T-cell (primary cell): ENCODE data around the gene LHPP. TPM values are rescaled to one million over a fixed set of nuclear protein-coding genes. Genes with fewer than 3 reads are reported as not detected.

Source experiments
- ATAC-seq, 4 experiments: fragments of 200-7000 bp in 3 of 4; fragments of 150-1000 bp in 1 of 4; cut with Tn5 transposase; replicated peaks in 1 of 4; 1 replicate in 3 of 4; 2 replicates in 1 of 4; pipeline ENCODE4 v1.10.0; 2021; ENCODE audit warnings: moderate library complexity in 3 of 4, mild to moderate bottlenecking in 2 of 4, moderate number of reproducible peaks in 1 of 4
- CTCF ChIA-PET, 2 donors: fragments of 300-600 bp; sonication (Branson Sonifier 250); formaldehyde crosslinking; loops; one replicate each; lab custom pipeline; 2022; ENCODE audit warnings: antibody characterized with exemption in 2 of 2; lab: Charles Lee
- POLR2A ChIA-PET, 2 donors: fragments of 300-600 bp; sonication (Branson Sonifier 250); formaldehyde crosslinking; loops; one replicate each; lab custom pipeline; 2022; ENCODE audit warnings: antibody characterized with exemption in 2 of 2; lab: Charles Lee
- DNase-seq, 35 experiments: peaks; one replicate each; pipeline versions ENCODE4 v3.0.0 to v3.0.0-alpha.2; 2013 to 2023
- H3K27ac ChIP-seq: one replicate; pipeline ENCODE4 v1.5.1; 2013; ENCODE audit warnings: low read length
- H3K27me3 ChIP-seq, 2 experiments: replicated peaks in 1 of 2; 1 replicate in 1 of 2; 2 replicates in 1 of 2; pipeline versions ENCODE4 v1.6.1 to v1.7.0; 2013; ENCODE audit warnings: low read length in 1 of 2, mixed read lengths in 1 of 2; ENCODE audit not compliant: control insufficient read depth in 2 of 2, insufficient read depth in 2 of 2; ENCODE audit errors: extremely low read depth in 1 of 2
- H3K36me3 ChIP-seq, 2 donors: 1 replicate in 1 of 2; 2 replicates in 1 of 2; pipeline versions ENCODE4 v1.6.1 to v1.7.0; 2013; ENCODE audit warnings: low read length in 1 of 2; ENCODE audit not compliant: control insufficient read depth in 2 of 2, insufficient read depth in 1 of 2; ENCODE audit errors: extremely low read depth in 1 of 2
- H3K4me1 ChIP-seq, 2 experiments: 1 replicate in 1 of 2; 2 replicates in 1 of 2; pipeline versions ENCODE4 v1.6.1 to v1.7.0; 2013; ENCODE audit warnings: low read length in 2 of 2, mixed read lengths in 1 of 2; ENCODE audit not compliant: insufficient read depth in 2 of 2, control insufficient read depth in 1 of 2; ENCODE audit errors: extremely low read depth in 1 of 2
- H3K4me3 ChIP-seq, 2 donors: 1 replicate in 1 of 2; 2 replicates in 1 of 2; pipeline versions ENCODE4 v1.5.1 to v1.7.0; 2013; ENCODE audit warnings: mild to moderate bottlenecking in 2 of 2, low read length in 1 of 2, moderate library complexity in 1 of 2; ENCODE audit not compliant: control insufficient read depth in 1 of 2; ENCODE audit errors: extremely low read depth in 1 of 2
- H3K9me3 ChIP-seq: 2 replicates; pipeline ENCODE4 v1.7.0; 2013
- H3K27ac Mint-ChIP-seq, 2 donors: one replicate each; pipeline ENCODE4 v1.8.0; 2020 to 2021; ENCODE audit warnings: mild to moderate bottlenecking in 2 of 2, mixed read lengths in 2 of 2
- H3K27me3 Mint-ChIP-seq, 2 donors: one replicate each; pipeline ENCODE4 v1.8.0; 2021 to 2022; ENCODE audit warnings: mixed read lengths in 2 of 2
- H3K36me3 Mint-ChIP-seq: one replicate; pipeline ENCODE4 v1.8.0; 2021; ENCODE audit warnings: mixed read lengths
- H3K4me1 Mint-ChIP-seq, 3 donors: one replicate each; pipeline ENCODE4 v1.8.0; 2020 to 2022; ENCODE audit warnings: mixed read lengths in 3 of 3, mild to moderate bottlenecking in 1 of 3
- H3K4me3 Mint-ChIP-seq, 3 donors: one replicate each; pipeline ENCODE4 v1.8.0; 2020 to 2022; ENCODE audit warnings: mild to moderate bottlenecking in 3 of 3, mixed read lengths in 3 of 3, moderate library complexity in 3 of 3
- H3K9me3 Mint-ChIP-seq, 3 donors: one replicate each; pipeline ENCODE4 v1.8.0; 2020 to 2022; ENCODE audit warnings: mixed read lengths in 3 of 3
- WGBS: methylation state at CpG from one replicate; pipeline ENCODE4 v1.1.5; 2013; ENCODE audit warnings: missing lambda C conversion rate; ENCODE audit not compliant: insufficient coverage; 5-methylcytosine and 5-hydroxymethylcytosine counted together
- total RNA-seq, 35 experiments: library from RNA in 6 of 35; stranded (reverse) in 6 of 35; fragments of 120-200 nt in 1 of 35; gene quantifications; one replicate each; pipeline versions ENCODE4 v1.2.1 to v1.2.4 and lab custom pipeline; 2013 to 2026

LHPP gene
- total RNA-seq, 5 donors from 2014 or later (not counting 1 experiment from before 2014, with no cell fraction given): 13.2 to 27.4 (median 22.3) TPM

DNA sequence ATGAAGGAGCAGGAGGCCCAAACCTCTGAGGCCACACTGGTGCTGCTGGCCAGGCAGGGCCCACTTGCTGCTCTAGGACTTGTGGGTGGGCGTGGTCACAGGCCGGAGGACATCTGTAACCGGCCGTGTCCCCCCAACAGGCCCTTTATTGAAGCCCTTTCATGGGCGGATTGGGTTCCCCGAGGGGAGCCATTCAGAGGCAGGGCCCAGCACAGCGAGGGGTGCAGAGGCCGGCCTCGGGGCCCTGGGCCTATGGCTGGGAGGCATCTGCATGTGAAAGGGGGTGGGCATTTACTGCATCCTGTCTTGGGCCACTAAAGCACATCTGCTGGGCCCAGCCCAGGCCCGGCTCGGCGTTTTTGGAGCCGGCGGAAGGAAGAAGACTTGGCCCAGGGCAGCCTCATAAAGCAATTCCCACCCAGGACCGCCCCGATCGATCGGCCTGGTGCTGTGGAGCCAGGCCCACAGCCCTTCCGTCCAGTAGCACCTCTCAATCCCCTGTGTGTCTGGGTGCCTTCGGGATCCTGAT is 8.4 kb downstream of the LHPP start:
- Histone ChIP-seq H3K27ac (no peak overlapping the region), H3K36me3 (peaks cover 2 to 4% of the 10 kb centered on the region in 2 donors), H3K4me3 (no peak overlapping the region), H3K27me3 (no peaks in the 10 kb centered on the region), H3K9me3 (no peaks in the 10 kb centered on the region), H3K4me1 (peaks cover 3 to 8% of the 10 kb centered on the region in 2 experiments)
- Mint-ChIP-seq H3K27me3 (no peaks in the 10 kb centered on the region), H3K4me3 (no peak overlapping the region), H3K9me3 (no peaks in the 10 kb centered on the region), H3K36me3 (no peaks in the 10 kb centered on the region), H3K27ac (no peak overlapping the region), H3K4me1 (peaks cover 17 to 20% (median 19%) of the 10 kb centered on the region in 3 donors)
- CTCF ChIA-PET: no interaction called here
- ATAC-seq (no peak), DNase-seq (no peak)
- 93% methylated on average over 17 of the region's 20 CpGs for WGBS
- POLR2A ChIA-PET: no interaction called here

DNA sequence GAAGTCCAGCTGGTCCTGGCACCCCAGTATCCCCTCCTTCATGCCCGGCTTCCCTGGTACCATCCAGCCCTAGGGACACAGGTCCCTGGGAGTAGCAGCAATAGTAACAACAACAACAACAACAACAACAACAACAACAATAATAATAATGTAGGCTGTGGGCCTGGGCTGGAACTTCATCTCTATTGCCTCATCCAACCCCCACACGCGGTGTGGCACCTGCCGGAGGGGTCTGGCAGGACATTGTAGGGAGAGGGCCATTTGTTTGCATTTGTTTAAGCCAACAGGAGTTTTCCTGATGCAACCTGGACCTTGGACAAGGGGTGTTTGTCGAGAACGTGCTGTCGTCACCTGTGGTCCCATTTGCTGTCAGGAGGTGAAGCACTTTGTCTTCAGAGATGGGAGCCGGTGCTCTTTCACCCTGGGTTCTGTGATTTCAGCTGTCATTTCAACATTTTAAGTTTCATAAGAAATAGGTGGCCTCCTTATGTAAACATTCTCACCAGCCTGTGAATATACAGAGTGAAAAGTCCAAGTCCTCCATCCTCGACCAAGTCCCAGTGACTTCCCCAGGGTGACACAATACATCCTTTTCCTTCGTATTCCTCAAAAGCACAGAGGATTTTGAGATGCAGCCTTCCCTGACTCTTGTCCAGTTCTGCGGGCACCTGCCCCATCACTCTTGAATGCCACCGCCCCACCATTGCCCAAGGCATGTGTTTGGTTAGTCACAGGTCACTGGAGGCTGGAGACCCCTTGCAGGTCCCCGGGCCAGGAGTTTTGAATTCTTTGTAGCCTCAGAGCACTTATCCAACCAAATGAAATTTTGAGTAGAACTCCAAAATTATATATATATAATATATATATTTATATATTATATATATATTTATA is 9.2 kb downstream of the LHPP start:
- H3K4me3 Mint-ChIP-seq: no peak overlapping the region
- Histone ChIP-seq H3K27me3 (no peaks in the 10 kb centered on the region), H3K4me3 (no peak overlapping the region), H3K27ac (no peak overlapping the region), H3K4me1 (peaks cover 0 to under 1% of the 10 kb centered on the region in 2 experiments), H3K9me3 (no peaks in the 10 kb centered on the region), H3K36me3 (peaks cover 2 to 5% of the 10 kb centered on the region in 2 donors)
- DNase-seq (no peak), ATAC-seq (no peak)
- CTCF ChIA-PET: no interaction called here
- WGBS: 92% methylated on average over 5 of the region's 13 CpGs
- H3K36me3 Mint-ChIP-seq: no peaks in the 10 kb centered on the region
- no peaks in the 10 kb centered on the region for H3K27me3 Mint-ChIP-seq
- H3K9me3 Mint-ChIP-seq: no peaks in the 10 kb centered on the region
- peaks cover 10 to 12% (median 12%) of the 10 kb centered on the region in 3 donors for H3K4me1 Mint-ChIP-seq
- H3K27ac Mint-ChIP-seq: no peak overlapping the region
- POLR2A ChIA-PET: no interaction called here

DNA sequence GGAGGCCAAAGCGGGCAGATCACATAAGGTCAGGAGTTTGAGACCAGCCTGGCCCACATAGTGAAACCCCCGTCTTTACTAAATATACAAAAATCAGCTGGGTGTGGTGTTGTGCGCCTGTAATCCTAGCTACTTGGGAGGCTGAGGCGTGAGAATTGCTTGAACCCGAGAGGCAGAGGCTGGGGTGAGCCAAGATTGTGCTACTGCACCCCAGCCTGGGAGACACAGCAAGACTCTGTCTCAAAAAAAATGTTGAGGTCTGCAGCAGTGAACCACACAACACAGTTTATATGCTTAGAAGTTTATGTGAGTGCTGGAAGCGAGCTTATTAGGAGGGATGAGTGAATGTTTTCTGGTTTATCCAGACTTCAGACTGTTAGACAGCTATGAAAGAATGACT is 10.4 kb downstream of the LHPP start:
- no peaks in the 10 kb centered on the region for H3K4me1 ChIP-seq
- H3K4me3 ChIP-seq: no peak overlapping the region
- DNase-seq: no peak
- ATAC-seq: no peak
- no peaks in the 10 kb centered on the region for H3K36me3 Mint-ChIP-seq
- H3K27ac Mint-ChIP-seq: no peak overlapping the region
- 94% methylated on average over 2 of the region's 6 CpGs for WGBS
- ChIA-PET POLR2A (interaction anchor here in 1 of 2 donors (0.7 kb wide), 1 partner anchor 113 kb away, joined by 6 read pairs; no protein-coding TSS in a partner anchor), CTCF (interaction anchor here in 1 of 2 donors (0.7 kb wide), 1 partner anchor 81 kb away, joined by 3 read pairs; no protein-coding TSS in a partner anchor)
- H3K36me3 ChIP-seq: peaks cover 2 to 6% of the 10 kb centered on the region in 2 donors
- no peaks in the 10 kb centered on the region for H3K27me3 ChIP-seq
- H3K4me3 Mint-ChIP-seq: no peak overlapping the region
- no peaks in the 10 kb centered on the region for H3K9me3 ChIP-seq
- no peaks in the 10 kb centered on the region for H3K9me3 Mint-ChIP-seq
- no peak overlapping the region for H3K27ac ChIP-seq
- peaks cover 4 to 7% (median 5%) of the 10 kb centered on the region in 3 donors for H3K4me1 Mint-ChIP-seq
- no peaks in the 10 kb centered on the region for H3K27me3 Mint-ChIP-seq

DNA sequence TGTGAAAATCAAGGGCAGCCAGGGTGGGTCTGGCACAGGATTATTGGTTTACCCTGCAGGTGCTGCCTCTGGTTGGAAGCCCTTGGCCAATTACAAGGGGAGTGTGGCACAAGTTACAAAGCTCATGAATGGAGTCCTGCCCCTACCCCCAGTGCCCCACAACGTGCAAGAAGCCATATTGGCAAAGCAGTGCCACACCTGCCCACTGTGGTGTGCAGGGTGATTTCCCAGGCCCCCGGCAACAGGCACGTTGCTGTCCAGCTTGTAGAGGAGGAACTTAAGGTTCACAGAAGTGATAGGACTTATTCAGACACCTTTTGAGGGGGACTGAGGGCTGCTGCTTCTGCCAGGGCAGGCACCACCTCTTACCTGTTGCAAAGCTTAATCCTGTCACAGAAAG is 11.4 kb downstream of the LHPP start:
- Mint-ChIP-seq H3K4me3 (no peak overlapping the region), H3K27ac (no peak overlapping the region), H3K27me3 (no peaks in the 10 kb centered on the region), H3K36me3 (no peaks in the 10 kb centered on the region), H3K4me1 (peaks cover 3 to 7% (median 4%) of the 10 kb centered on the region in 3 donors), H3K9me3 (no peaks in the 10 kb centered on the region)
- Histone ChIP-seq H3K4me1 (no peaks in the 10 kb centered on the region), H3K4me3 (no peak overlapping the region), H3K9me3 (no peaks in the 10 kb centered on the region), H3K36me3 (peaks cover 2 to 6% of the 10 kb centered on the region in 2 donors), H3K27ac (no peak overlapping the region), H3K27me3 (no peaks in the 10 kb centered on the region)
- DNase-seq (no peak), ATAC-seq (no peak)
- CTCF ChIA-PET: interaction anchor here in 1 of 2 donors (0.6 kb wide), 1 partner anchor 153 kb away, joined by 10 read pairs; no protein-coding TSS in a partner anchor
- WGBS: no CpG with 5 or more reads among the region's 3 CpGs
- POLR2A ChIA-PET: no interaction called here

DNA sequence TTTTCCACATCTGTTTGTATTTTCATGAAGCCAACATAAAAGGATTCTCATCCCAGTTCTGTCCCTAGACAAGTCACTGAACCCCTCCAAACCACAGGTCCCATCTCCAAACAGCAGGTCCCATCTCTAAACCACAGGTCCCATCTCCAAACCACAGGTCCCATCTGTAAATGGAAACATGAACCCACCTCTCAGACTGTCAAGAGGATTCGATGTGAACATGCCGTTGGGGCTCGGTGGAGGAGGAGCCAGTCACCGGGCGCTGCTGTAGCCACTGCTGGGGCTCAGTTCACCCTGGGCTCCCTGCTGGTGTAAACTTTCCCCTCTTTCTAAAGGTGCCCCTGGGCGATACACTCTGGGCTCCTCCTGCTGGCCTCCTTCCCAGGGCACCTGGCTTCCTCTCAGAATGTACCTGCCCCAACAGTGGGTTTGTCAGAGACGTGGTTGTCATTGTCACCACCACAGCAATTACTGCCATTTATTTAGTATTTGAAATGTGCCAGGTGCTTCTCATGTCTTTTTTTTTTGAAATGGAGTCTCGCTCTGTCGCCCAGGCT is 13.0 kb downstream of the LHPP start:
- H3K4me1 Mint-ChIP-seq: peaks cover 2 to 3% (median 2%) of the 10 kb centered on the region in 3 donors
- DNase-seq: no peak
- ATAC-seq: no peak
- no peaks in the 10 kb centered on the region for H3K9me3 ChIP-seq
- no peaks in the 10 kb centered on the region for H3K27me3 Mint-ChIP-seq
- H3K27me3 ChIP-seq: no peaks in the 10 kb centered on the region
- H3K36me3 ChIP-seq: peaks cover 0 to 6% of the 10 kb centered on the region in 2 donors
- no peaks in the 10 kb centered on the region for H3K36me3 Mint-ChIP-seq
- H3K27ac Mint-ChIP-seq: no peak overlapping the region
- no peaks in the 10 kb centered on the region for H3K9me3 Mint-ChIP-seq
- H3K4me1 ChIP-seq: no peaks in the 10 kb centered on the region
- H3K4me3 Mint-ChIP-seq: no peak overlapping the region
- CTCF ChIA-PET: no interaction called here
- H3K27ac ChIP-seq: no peak overlapping the region
- H3K4me3 ChIP-seq: no peak overlapping the region
- WGBS: 40% methylated on average over 6 of the region's 9 CpGs
- POLR2A ChIA-PET: interaction anchor here in 1 of 2 donors (0.6 kb wide), 1 partner anchor 11 kb away, joined by 3 read pairs; no protein-coding TSS in a partner anchor

DNA sequence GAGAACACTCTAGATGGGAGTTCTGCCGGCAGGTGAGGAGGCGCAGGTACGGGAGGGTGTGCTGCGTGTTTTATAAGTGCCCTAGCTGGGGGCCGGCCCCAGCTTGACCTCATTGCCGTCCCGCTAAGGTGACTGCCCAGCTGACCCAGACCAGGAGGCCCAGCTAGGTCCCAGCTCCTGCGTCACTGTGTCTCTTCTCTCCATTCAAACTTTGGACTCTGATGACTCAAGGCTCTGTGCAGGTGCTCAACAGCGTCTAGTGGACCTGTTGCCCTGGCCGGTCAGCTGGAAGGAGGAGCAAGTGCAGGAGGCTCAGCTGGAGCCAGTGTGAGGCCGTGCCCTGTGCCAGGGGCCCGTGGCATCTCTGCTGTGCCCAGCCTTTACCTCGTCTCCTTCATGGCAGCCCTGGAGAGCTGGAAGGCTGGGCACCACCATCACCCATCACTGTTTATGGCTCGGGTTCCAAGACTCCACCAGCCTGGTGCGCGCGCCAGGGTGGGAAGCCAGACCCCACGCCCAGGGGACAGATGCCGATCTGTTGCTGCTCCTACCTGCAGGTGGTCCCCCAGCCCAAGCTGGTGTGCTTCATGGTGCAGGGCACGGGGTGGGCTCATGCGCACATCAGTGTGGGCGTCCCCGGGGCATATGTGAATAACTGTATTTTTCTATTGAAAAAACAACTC is 14.6 kb downstream of the LHPP start:
- Mint-ChIP-seq H3K9me3 (no peaks in the 10 kb centered on the region), H3K27me3 (no peaks in the 10 kb centered on the region), H3K27ac (no peak overlapping the region), H3K36me3 (no peaks in the 10 kb centered on the region), H3K4me3 (no peak overlapping the region), H3K4me1 (peaks cover 0 to 3% (median 2%) of the 10 kb centered on the region in 3 donors)
- no peaks in the 10 kb centered on the region for H3K27me3 ChIP-seq
- no peaks in the 10 kb centered on the region for H3K9me3 ChIP-seq
- POLR2A ChIA-PET: no interaction called here
- DNase-seq (no peak), ATAC-seq (no peak)
- H3K4me1 ChIP-seq: no peaks in the 10 kb centered on the region
- CTCF ChIA-PET: no interaction called here
- H3K36me3 ChIP-seq: peaks cover 0 to 2% of the 10 kb centered on the region in 2 donors
- H3K4me3 ChIP-seq: no peak overlapping the region
- no peak overlapping the region for H3K27ac ChIP-seq
- 94% methylated on average over 19 of the region's 23 CpGs for WGBS
